ENCODE data around the gene S100A10. TPM values are rescaled to one million over a fixed set of nuclear protein-coding genes. Genes with fewer than 3 reads are reported as not detected.

S100A10 gene
- polyA plus RNA-seq, 1 donor = 877 TPM

- H3K27ac ChIP-seq (ENCODE audit: low read length) = no peak overlapping the region
- H3K27me3 ChIP-seq (ENCODE audit: control insufficient read depth, insufficient read depth, low read length) = no peaks in the 10 kb centered on the region
- H3K4me1 ChIP-seq (ENCODE audit: control insufficient read depth, insufficient read depth, low read length) = peaks cover 35% of the 10 kb centered on the region
- DNase-seq = peak; percentile 64 to 76
- H3K4me3 ChIP-seq (ENCODE audit: low read length) = no peak overlapping the region
- H3K9me3 ChIP-seq (ENCODE audit: control insufficient read depth, low read depth, low read length) = no peaks in the 10 kb centered on the region
- H3K36me3 ChIP-seq (ENCODE audit: control insufficient read depth, insufficient read depth, low read length) = no peaks in the 10 kb centered on the region
- WGBS (ENCODE audit: insufficient coverage, low lambda C conversion rate) = no CpG with 5 or more reads among the region's 4 CpGs
Observed at GRCh38 chr1:151968058-151968457, 25.6 kb downstream of the S100A10 start.

GRCh38 chr1:151967091-151967490, 26.6 kb downstream of the S100A10 start:
- H3K9me3 ChIP-seq (ENCODE audit: control insufficient read depth, low read depth, low read length) = no peaks in the 10 kb centered on the region
- no peaks in the 10 kb centered on the region for H3K36me3 ChIP-seq (ENCODE audit: control insufficient read depth, insufficient read depth, low read length)
- WGBS (ENCODE audit: insufficient coverage, low lambda C conversion rate) = no CpG with 5 or more reads among the region's 1 CpG
- no peak for DNase-seq
- no peaks in the 10 kb centered on the region for H3K27me3 ChIP-seq (ENCODE audit: control insufficient read depth, insufficient read depth, low read length)
- H3K27ac ChIP-seq (ENCODE audit: low read length) = no peak overlapping the region
- H3K4me1 ChIP-seq (ENCODE audit: control insufficient read depth, insufficient read depth, low read length) = peaks cover 27% of the 10 kb centered on the region
- no peak overlapping the region for H3K4me3 ChIP-seq (ENCODE audit: low read length)

- DNase-seq = no peak
- H3K4me3 ChIP-seq (ENCODE audit: low read length) = no peak overlapping the region
- no peaks in the 10 kb centered on the region for H3K9me3 ChIP-seq (ENCODE audit: control insufficient read depth, low read depth, low read length)
- no peak overlapping the region for H3K27ac ChIP-seq (ENCODE audit: low read length)
- no peaks in the 10 kb centered on the region for H3K27me3 ChIP-seq (ENCODE audit: control insufficient read depth, insufficient read depth, low read length)
- H3K36me3 ChIP-seq (ENCODE audit: control insufficient read depth, insufficient read depth, low read length) = no peaks in the 10 kb centered on the region
- peaks cover 32% of the 10 kb centered on the region for H3K4me1 ChIP-seq (ENCODE audit: control insufficient read depth, insufficient read depth, low read length)
Observed at GRCh38 chr1:151966061-151966460, 27.6 kb downstream of the S100A10 start.

DNA sequence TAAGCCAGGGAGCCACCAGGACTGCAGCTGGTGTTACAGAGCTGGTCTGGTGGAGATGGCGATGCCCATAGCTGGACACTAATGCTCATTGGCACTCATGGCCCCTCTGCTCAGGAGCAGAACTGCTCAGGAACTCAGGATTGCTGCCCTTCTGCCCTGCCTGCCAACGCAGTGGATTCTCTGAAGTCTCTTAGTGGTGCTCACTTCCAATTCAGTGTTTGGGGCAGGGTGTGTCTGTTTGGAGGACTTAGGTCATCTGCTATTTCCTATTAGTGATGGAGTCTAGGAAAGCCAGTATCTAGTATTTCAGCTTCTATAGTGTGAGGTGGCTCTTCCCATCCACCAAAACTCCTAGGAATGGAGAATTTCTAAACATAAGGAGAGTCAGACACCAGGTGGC, 29.1 kb downstream of the S100A10 start:
- H3K9me3 ChIP-seq (ENCODE audit: control insufficient read depth, low read depth, low read length) = no peaks in the 10 kb centered on the region
- H3K4me3 ChIP-seq (ENCODE audit: low read length) = no peak overlapping the region
- DNase-seq = no peak
- H3K4me1 ChIP-seq (ENCODE audit: control insufficient read depth, insufficient read depth, low read length) = peaks cover 27% of the 10 kb centered on the region
- WGBS (ENCODE audit: insufficient coverage, low lambda C conversion rate) = no CpG with 5 or more reads among the region's 2 CpGs
- no peak overlapping the region for H3K27ac ChIP-seq (ENCODE audit: low read length)
- no peaks in the 10 kb centered on the region for H3K36me3 ChIP-seq (ENCODE audit: control insufficient read depth, insufficient read depth, low read length)
- H3K27me3 ChIP-seq (ENCODE audit: control insufficient read depth, insufficient read depth, low read length) = no peaks in the 10 kb centered on the region

GRCh38 chr1:151963288-151963687, 30.4 kb downstream of the S100A10 start:
- peaks cover 18% of the 10 kb centered on the region for H3K4me1 ChIP-seq (ENCODE audit: control insufficient read depth, insufficient read depth, low read length)
- H3K27ac ChIP-seq (ENCODE audit: low read length) = no peak overlapping the region
- no peak overlapping the region for H3K4me3 ChIP-seq (ENCODE audit: low read length)
- H3K27me3 ChIP-seq (ENCODE audit: control insufficient read depth, insufficient read depth, low read length) = no peaks in the 10 kb centered on the region
- H3K36me3 ChIP-seq (ENCODE audit: control insufficient read depth, insufficient read depth, low read length) = no peaks in the 10 kb centered on the region
- no CpG with 5 or more reads among the region's 2 CpGs for WGBS (ENCODE audit: insufficient coverage, low lambda C conversion rate)
- DNase-seq = no peak
- H3K9me3 ChIP-seq (ENCODE audit: control insufficient read depth, low read depth, low read length) = no peaks in the 10 kb centered on the region

DNA sequence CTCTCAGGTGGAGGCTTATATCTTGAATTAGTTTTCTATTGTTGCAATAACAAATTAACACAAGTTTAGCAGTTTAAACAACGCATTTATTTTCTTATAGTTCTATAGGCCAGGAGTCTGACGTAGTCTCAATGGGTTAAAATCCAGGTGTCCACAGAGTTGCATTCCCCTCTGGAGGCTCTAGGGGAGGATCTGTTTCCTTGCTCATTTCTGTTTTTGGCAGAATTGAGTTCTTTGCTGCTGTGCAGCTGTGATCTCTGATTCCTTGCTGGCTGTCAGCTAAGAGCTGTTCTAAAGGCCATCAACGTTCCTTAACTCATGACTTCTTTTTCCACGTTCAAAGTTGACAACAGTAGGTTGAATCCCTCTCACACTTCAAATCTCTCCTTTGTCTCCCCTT, 31.8 kb downstream of the S100A10 start:
- 21% methylated on average over 3 of the region's 4 CpGs for WGBS (ENCODE audit: insufficient coverage, low lambda C conversion rate)
- peaks cover 10% of the 10 kb centered on the region for H3K4me1 ChIP-seq (ENCODE audit: control insufficient read depth, insufficient read depth, low read length)
- H3K27ac ChIP-seq (ENCODE audit: low read length) = no peak overlapping the region
- H3K9me3 ChIP-seq (ENCODE audit: control insufficient read depth, low read depth, low read length) = no peaks in the 10 kb centered on the region
- no peaks in the 10 kb centered on the region for H3K36me3 ChIP-seq (ENCODE audit: control insufficient read depth, insufficient read depth, low read length)
- no peak overlapping the region for H3K4me3 ChIP-seq (ENCODE audit: low read length)
- DNase-seq = peak in 1 of 2 donors; percentile 52
- H3K27me3 ChIP-seq (ENCODE audit: control insufficient read depth, insufficient read depth, low read length) = no peaks in the 10 kb centered on the region

- Histone ChIP-seq H3K36me3 (ENCODE audit: control insufficient read depth, insufficient read depth, low read length) (no peaks in the 10 kb centered on the region), H3K27me3 (ENCODE audit: control insufficient read depth, insufficient read depth, low read length) (no peaks in the 10 kb centered on the region), H3K4me3 (ENCODE audit: low read length) (no peak overlapping the region), H3K27ac (ENCODE audit: low read length) (no peak overlapping the region), H3K4me1 (ENCODE audit: control insufficient read depth, insufficient read depth, low read length) (peaks cover 10% of the 10 kb centered on the region), H3K9me3 (ENCODE audit: control insufficient read depth, low read depth, low read length) (no peaks in the 10 kb centered on the region)
- DNase-seq = no peak
- WGBS (ENCODE audit: insufficient coverage, low lambda C conversion rate) = 58% methylated on average over 2 of the region's 2 CpGs
Observed at GRCh38 chr1:151960780-151961513, 32.7 kb downstream of the S100A10 start.

- Histone ChIP-seq H3K4me1 (ENCODE audit: control insufficient read depth, insufficient read depth, low read length) (peaks cover 10% of the 10 kb centered on the region), H3K9me3 (ENCODE audit: control insufficient read depth, low read depth, low read length) (no peaks in the 10 kb centered on the region), H3K27me3 (ENCODE audit: control insufficient read depth, insufficient read depth, low read length) (no peaks in the 10 kb centered on the region), H3K4me3 (ENCODE audit: low read length) (no peak overlapping the region), H3K36me3 (ENCODE audit: control insufficient read depth, insufficient read depth, low read length) (no peaks in the 10 kb centered on the region), H3K27ac (ENCODE audit: low read length) (no peak overlapping the region)
- DNase-seq = no peak
- no CpG with 5 or more reads among the region's 2 CpGs for WGBS (ENCODE audit: insufficient coverage, low lambda C conversion rate)
Observed at GRCh38 chr1:151958959-151959358, 34.7 kb downstream of the S100A10 start.

- no peaks in the 10 kb centered on the region for H3K27me3 ChIP-seq (ENCODE audit: control insufficient read depth, insufficient read depth, low read length)
- no peaks in the 10 kb centered on the region for H3K9me3 ChIP-seq (ENCODE audit: control insufficient read depth, low read depth, low read length)
- no peak overlapping the region for H3K27ac ChIP-seq (ENCODE audit: low read length)
- no peak overlapping the region for H3K4me3 ChIP-seq (ENCODE audit: low read length)
- H3K36me3 ChIP-seq (ENCODE audit: control insufficient read depth, insufficient read depth, low read length) = no peaks in the 10 kb centered on the region
- H3K4me1 ChIP-seq (ENCODE audit: control insufficient read depth, insufficient read depth, low read length) = peaks cover 9% of the 10 kb centered on the region
- WGBS (ENCODE audit: insufficient coverage, low lambda C conversion rate) = 66% methylated on average over 2 of the region's 3 CpGs
- DNase-seq = no peak
Observed at GRCh38 chr1:151956957-151957497, 36.6 kb downstream of the S100A10 start.

- Histone ChIP-seq H3K4me3 (ENCODE audit: low read length) (peak overlapping the region; percentile 31), H3K27me3 (ENCODE audit: control insufficient read depth, insufficient read depth, low read length) (no peaks in the 10 kb centered on the region), H3K4me1 (ENCODE audit: control insufficient read depth, insufficient read depth, low read length) (no peaks in the 10 kb centered on the region), H3K27ac (ENCODE audit: low read length) (peak overlapping the region; percentile 60), H3K9me3 (ENCODE audit: control insufficient read depth, low read depth, low read length) (no peaks in the 10 kb centered on the region), H3K36me3 (ENCODE audit: control insufficient read depth, insufficient read depth, low read length) (no peaks in the 10 kb centered on the region)
- peak; percentile 37 to 78 for DNase-seq
- no CpG with 5 or more reads among the region's 7 CpGs for WGBS (ENCODE audit: insufficient coverage, low lambda C conversion rate)
Observed at GRCh38 chr1:151953409-151954094, 40.1 kb downstream of the S100A10 start.

All from large intestine (tissue), 3 donors.